Colonic mucosa (tissue), 4 donors: ENCODE data around the gene EFNA3. TPM values are rescaled to one million over a fixed set of nuclear protein-coding genes. Genes with fewer than 3 reads are reported as not detected.

ENCODE experiments used
- DNase-seq: peaks from one replicate; pipeline ENCODE4 v3.0.0-alpha.2; 2020
- H3K27ac ChIP-seq: fragments of 200-600 bp; one replicate; pipeline ENCODE4 v1.8.0; 2021
- H3K27me3 ChIP-seq: fragments of 200-600 bp; one replicate; pipeline ENCODE4 v1.8.0; 2021
- H3K36me3 ChIP-seq: fragments of 200-600 bp; one replicate; pipeline ENCODE4 v1.8.0; 2021
- H3K4me1 ChIP-seq: fragments of 200-600 bp; one replicate; pipeline ENCODE4 v1.8.0; 2021; ENCODE audit warnings: mild to moderate bottlenecking
- H3K4me3 ChIP-seq: fragments of 200-600 bp; one replicate; pipeline ENCODE4 v1.8.0; 2021
- H3K9ac ChIP-seq, 2 donors: one replicate each; pipeline ENCODE4 v1.7.0; 2013; ENCODE audit warnings: control low read depth in 2 of 2, low read depth in 2 of 2, low read length in 2 of 2
- H3K9me3 ChIP-seq: fragments of 200-600 bp; one replicate; pipeline ENCODE4 v1.8.0; 2021
- CTCF ChIP-seq: fragments of 200-600 bp; IDR thresholded peaks from one replicate; pipeline ENCODE4 v1.8.0; 2022; ENCODE audit warnings: antibody characterized with exemption, mild to moderate bottlenecking
- intact Hi-C: fragments of 100-400 bp; cut with DNase I; formaldehyde crosslinking; loops from one replicate; pipeline ENCODE4 v1.14.1; 2022
- total RNA-seq, 2 donors: library from RNA; stranded (reverse); fragmentation: NEBNext Ultra II Directional in 1 of 2; extraction: Animal tissue kit (Norgen Biotek cat#: 25700) in 1 of 2; gene quantifications; one replicate each; pipeline ENCODE4 v1.2.1, GENCODE V29; 2021
- donor health status: healthy.
- donor health status: DM: no; HTN: no; CAD: no.
- donor health status: DM: no; HTN: no; CAD: no.

Gene EFNA3
- total RNA-seq, 2 donors from 2014 or later, result 12.7 to 21.4 TPM

GRCh38 chr1:155083052-155083541 lies 4.5 kb downstream of the EFNA3 start:
- H3K9ac ChIP-seq, result peak overlapping the region; percentile 64 to 86
- peak; percentile 87 for DNase-seq
- intact Hi-C loops, result no loop called here
- H3K4me3 ChIP-seq, result peak overlapping the region; percentile 48
- H3K4me1 ChIP-seq, result peaks cover 48% of the 10 kb centered on the region
- peaks cover 23% of the 10 kb centered on the region for H3K27me3 ChIP-seq
- H3K36me3 ChIP-seq, result no peaks in the 10 kb centered on the region
- H3K9me3 ChIP-seq, result no peaks in the 10 kb centered on the region
- TF ChIP-seq CTCF, result no peak
- peak overlapping the region; percentile 95 for H3K27ac ChIP-seq

- peak overlapping the region; percentile 95 for H3K27ac ChIP-seq
- H3K27me3 ChIP-seq, result peaks cover 23% of the 10 kb centered on the region
- H3K9me3 ChIP-seq, result no peaks in the 10 kb centered on the region
- peaks cover 44% of the 10 kb centered on the region for H3K4me1 ChIP-seq
- H3K9ac ChIP-seq, result peak overlapping the region; percentile 51 to 86
- peak; percentile 89 for DNase-seq
- intact Hi-C loops, result loop anchor here (1.0 kb wide), 1 partner anchor 21 kb away; the partner anchor contains the start of gene EFNA4
- H3K36me3 ChIP-seq, result no peaks in the 10 kb centered on the region
- peak overlapping the region; percentile 56 for H3K4me3 ChIP-seq
- no peak for TF ChIP-seq CTCF
Observed at GRCh38 chr1:155083865-155084721, 5.5 kb downstream of the EFNA3 start.

GRCh38 chr1:155084722-155085503 lies 6.3 kb downstream of the EFNA3 start:
- peak; percentile 81 for TF ChIP-seq CTCF
- intact Hi-C loops, result loop anchor here (1.0 kb wide), 1 partner anchor 22 kb away; the partner anchor contains the start of gene EFNA4
- peak overlapping the region; percentile 95 for H3K27ac ChIP-seq
- peak overlapping the region; percentile 56 for H3K4me3 ChIP-seq
- peak; percentile 96 for DNase-seq
- peak overlapping the region; percentile 83 to 86 for H3K9ac ChIP-seq
- no peaks in the 10 kb centered on the region for H3K9me3 ChIP-seq
- H3K27me3 ChIP-seq, result peaks cover 23% of the 10 kb centered on the region
- H3K4me1 ChIP-seq, result peaks cover 40% of the 10 kb centered on the region
- H3K36me3 ChIP-seq, result no peaks in the 10 kb centered on the region

DNA sequence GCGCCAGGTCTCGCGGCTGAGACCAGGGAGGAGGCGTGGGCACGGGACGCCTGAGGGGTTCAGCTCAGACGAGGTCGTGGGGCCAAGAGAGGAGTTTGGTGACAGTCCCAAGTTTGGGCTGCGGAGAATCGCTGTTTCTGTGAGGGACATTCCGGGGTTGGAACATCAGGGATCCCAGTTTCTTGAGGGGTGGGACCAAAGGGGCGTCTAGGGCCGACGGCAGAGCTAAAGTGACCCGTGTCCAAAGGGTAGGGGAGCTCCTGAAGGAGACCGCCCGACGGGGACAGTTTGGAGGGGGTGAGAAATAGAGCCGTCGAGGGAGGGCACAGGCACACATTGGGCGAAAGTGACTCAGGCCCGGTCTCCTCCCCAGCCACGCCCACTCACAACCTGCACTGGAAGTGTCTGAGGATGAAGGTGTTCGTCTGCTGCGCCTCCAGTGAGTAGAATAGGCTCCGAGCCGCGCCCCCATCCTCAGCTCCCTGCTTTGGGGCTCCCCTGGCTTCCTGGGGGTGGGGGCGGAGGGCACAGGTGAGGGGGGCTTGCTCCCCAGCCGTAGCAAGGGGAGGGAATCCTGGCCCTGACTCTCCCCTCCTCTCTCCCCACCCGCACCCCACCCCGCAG lies 7.0 kb downstream of the EFNA3 start:
- Histone ChIP-seq H3K36me3 (no peaks in the 10 kb centered on the region), H3K4me1 (peaks cover 33% of the 10 kb centered on the region), H3K4me3 (peak overlapping the region; percentile 56), H3K27me3 (peaks cover 17% of the 10 kb centered on the region), H3K9me3 (no peaks in the 10 kb centered on the region), H3K9ac (peak overlapping the region; percentile 83 to 86), H3K27ac (peak overlapping the region; percentile 95)
- TF ChIP-seq CTCF, result no peak
- intact Hi-C loops, result no loop called here
- peak; percentile 88 for DNase-seq
